Astrocyte (in vitro differentiated cells and primary cell): ENCODE results near the gene ZBTB7A. TPM values are rescaled to one million over a fixed set of nuclear protein-coding genes. Genes with fewer than 3 reads are reported as not detected.

ENCODE experiments used
- DNase-seq: peaks from one replicate; pipeline ENCODE4 v3.0.0-alpha.2; 2010; ENCODE audit warnings: low read depth
- FAIRE-seq: peaks from 2 replicates; lab custom pipeline; 2011; peaks lifted over from hg19 to GRCh38; lab: Jason Lieb, UNC
- H2AFZ ChIP-seq: 2 replicates; pipeline ENCODE4 v1.6.0; 2012; ENCODE audit warnings: low read depth, low read length, inconsistent platforms
- H3K27ac ChIP-seq: 2 replicates; pipeline ENCODE4 v1.5.1; 2011; ENCODE audit warnings: low read depth, low read length, inconsistent platforms
- H3K27me3 ChIP-seq: 2 replicates; pipeline ENCODE4 v1.6.0; 2011; ENCODE audit warnings: low read length, inconsistent platforms; ENCODE audit not compliant: insufficient read depth
- H3K36me3 ChIP-seq: 2 replicates; pipeline ENCODE4 v1.5.1; 2011; ENCODE audit warnings: low read length, inconsistent platforms; ENCODE audit not compliant: insufficient read depth
- H3K4me1 ChIP-seq: 2 replicates; pipeline ENCODE4 v1.5.1; 2011; ENCODE audit warnings: low read length, inconsistent platforms; ENCODE audit not compliant: insufficient read depth
- H3K4me2 ChIP-seq: 2 replicates; pipeline ENCODE4 v1.6.0; 2012; ENCODE audit warnings: low read length, inconsistent platforms
- H3K4me3 ChIP-seq: 2 replicates; pipeline ENCODE4 v1.5.1; 2011; ENCODE audit warnings: low read depth, mild to moderate bottlenecking, low read length, inconsistent platforms; ENCODE audit not compliant: insufficient read depth
- H3K79me2 ChIP-seq: 2 replicates; pipeline ENCODE4 v1.6.0; 2012; ENCODE audit warnings: mild to moderate bottlenecking, low read length, inconsistent platforms; ENCODE audit not compliant: insufficient read depth
- H3K9ac ChIP-seq: 2 replicates; pipeline ENCODE4 v1.6.0; 2012; ENCODE audit warnings: mild to moderate bottlenecking, low read length, inconsistent platforms
- H3K9me3 ChIP-seq: 2 replicates; pipeline ENCODE4 v1.5.1; 2012; ENCODE audit warnings: low read depth, mild to moderate bottlenecking, low read length, inconsistent platforms; ENCODE audit not compliant: insufficient read depth
- H4K20me1 ChIP-seq: 2 replicates; pipeline ENCODE4 v1.6.0; 2012; ENCODE audit warnings: low read length, inconsistent platforms; ENCODE audit not compliant: insufficient read depth
- H3K27ac Mint-ChIP-seq: one replicate; pipeline ENCODE4 v1.8.0; 2021; ENCODE audit warnings: mild to moderate bottlenecking, mixed read lengths; ENCODE audit not compliant: unreplicated experiment
- H3K27me3 Mint-ChIP-seq: one replicate; pipeline ENCODE4 v1.8.0; 2021; ENCODE audit warnings: low read depth, mixed read lengths; ENCODE audit not compliant: unreplicated experiment
- H3K36me3 Mint-ChIP-seq: one replicate; pipeline ENCODE4 v1.8.0; 2021; ENCODE audit warnings: low read depth, mixed read lengths; ENCODE audit not compliant: unreplicated experiment
- H3K4me1 Mint-ChIP-seq: one replicate; pipeline ENCODE4 v1.8.0; 2021; ENCODE audit warnings: low read depth, mixed read lengths; ENCODE audit not compliant: unreplicated experiment
- H3K4me3 Mint-ChIP-seq: one replicate; pipeline ENCODE4 v1.8.0; 2021; ENCODE audit warnings: mild to moderate bottlenecking, moderate library complexity, mixed read lengths; ENCODE audit not compliant: unreplicated experiment
- H3K9me3 Mint-ChIP-seq: one replicate; pipeline ENCODE4 v1.8.0; 2021; ENCODE audit warnings: mild to moderate bottlenecking, mixed read lengths; ENCODE audit not compliant: unreplicated experiment
- CTCF ChIP-seq: IDR thresholded peaks from 2 replicates; pipeline ENCODE4 v1.5.1; 2011; ENCODE audit warnings: low read depth, mild to moderate bottlenecking, inconsistent platforms, low read length, moderate library complexity; ENCODE audit not compliant: insufficient read depth
- EZH2 ChIP-seq: IDR thresholded peaks from 2 replicates; pipeline ENCODE4 v1.6.1; 2012; ENCODE audit warnings: mild to moderate bottlenecking, low read length, inconsistent platforms; ENCODE audit not compliant: insufficient read depth
- total RNA-seq: library from RNA; stranded (reverse); gene quantifications from 2 replicates; pipeline ENCODE4 v1.2.1, GENCODE V29; 2021

The ZBTB7A gene
- total RNA-seq, 1 donor from 2014 or later, result 24.3 TPM

GRCh38 chr19:4064496-4065260 is 2.0 kb downstream of the ZBTB7A start:
- H3K27me3 ChIP-seq, result no peaks in the 10 kb centered on the region
- TF ChIP-seq EZH2 (no peak), CTCF (no peak)
- H3K4me2 ChIP-seq, result peak overlapping the region; percentile 97
- no peaks in the 10 kb centered on the region for H3K9me3 ChIP-seq
- H3K4me3 ChIP-seq, result peak overlapping the region; percentile 70
- no peaks in the 10 kb centered on the region for H3K36me3 Mint-ChIP-seq
- H3K4me3 Mint-ChIP-seq, result peak overlapping the region; percentile 14
- peaks cover 54% of the 10 kb centered on the region for H3K79me2 ChIP-seq
- H3K27me3 Mint-ChIP-seq, result no peaks in the 10 kb centered on the region
- DNase-seq (no peak), FAIRE-seq (no peak)
- peak overlapping the region; percentile 87 for H3K9ac ChIP-seq
- no peak overlapping the region for H3K27ac Mint-ChIP-seq
- H3K4me1 Mint-ChIP-seq, result peaks cover 7% of the 10 kb centered on the region
- H3K27ac ChIP-seq, result peak overlapping the region; percentile 75
- H2AFZ ChIP-seq, result no peak overlapping the region
- H4K20me1 ChIP-seq, result peaks cover 49% of the 10 kb centered on the region
- H3K36me3 ChIP-seq, result no peaks in the 10 kb centered on the region
- peaks cover 27% of the 10 kb centered on the region for H3K4me1 ChIP-seq
- H3K9me3 Mint-ChIP-seq, result no peaks in the 10 kb centered on the region

- H3K36me3 ChIP-seq, result no peaks in the 10 kb centered on the region
- H3K4me2 ChIP-seq, result peak overlapping the region; percentile 97
- no peaks in the 10 kb centered on the region for H3K36me3 Mint-ChIP-seq
- DNase-seq, result no peak
- H3K79me2 ChIP-seq, result peaks cover 60% of the 10 kb centered on the region
- FAIRE-seq, result no peak
- H3K9ac ChIP-seq, result peak overlapping the region; percentile 87
- H3K4me3 ChIP-seq, result peak overlapping the region; percentile 70
- H3K27me3 ChIP-seq, result no peaks in the 10 kb centered on the region
- peak overlapping the region; percentile 75 for H3K27ac Mint-ChIP-seq
- TF ChIP-seq CTCF (no peak), EZH2 (no peak)
- peak overlapping the region; percentile 90 for H3K4me3 Mint-ChIP-seq
- H4K20me1 ChIP-seq, result peaks cover 55% of the 10 kb centered on the region
- no peaks in the 10 kb centered on the region for H3K9me3 Mint-ChIP-seq
- peaks cover 7% of the 10 kb centered on the region for H3K4me1 Mint-ChIP-seq
- H3K27ac ChIP-seq, result peak overlapping the region; percentile 75
- no peaks in the 10 kb centered on the region for H3K9me3 ChIP-seq
- no peaks in the 10 kb centered on the region for H3K27me3 Mint-ChIP-seq
- peaks cover 29% of the 10 kb centered on the region for H3K4me1 ChIP-seq
- H2AFZ ChIP-seq, result no peak overlapping the region
These were observed 2.6 kb downstream of the ZBTB7A start for GRCh38 chr19:4064149-4064495.
